ENCODE results near the gene KRT73.
A peak's percentile ranks its signal among the peaks of the same experiment; 100 is the strongest.

KRT73 gene

DNA sequence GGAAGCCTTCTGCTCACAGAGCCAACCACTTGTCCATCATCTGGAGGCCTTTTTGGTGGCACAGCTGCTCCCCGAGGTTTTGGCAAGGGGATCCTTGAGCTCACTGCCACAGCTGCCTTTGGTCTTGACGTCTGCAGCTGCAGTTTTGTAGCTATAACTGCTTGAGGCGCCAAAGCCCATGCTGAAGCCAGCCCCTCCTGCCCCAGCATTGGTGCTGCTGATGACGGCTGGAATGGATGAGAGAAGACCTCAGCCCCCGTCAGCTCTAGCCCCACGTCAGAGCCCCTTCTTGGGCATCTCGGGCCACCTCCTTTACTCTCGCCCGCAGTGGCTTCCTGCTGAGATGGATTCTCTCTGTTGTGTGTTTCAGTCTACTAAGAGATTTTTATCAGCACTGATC, 32.4 kb downstream of the KRT73 start:
- TF ChIP-seq CTCF (IDR thresholded peaks at IDR 0.05; ENCODE audit: low read depth, low read length, missing control alignments) = no peak
- no peak for DNase-seq (ENCODE audit: extremely low read depth, low read depth)

DNA sequence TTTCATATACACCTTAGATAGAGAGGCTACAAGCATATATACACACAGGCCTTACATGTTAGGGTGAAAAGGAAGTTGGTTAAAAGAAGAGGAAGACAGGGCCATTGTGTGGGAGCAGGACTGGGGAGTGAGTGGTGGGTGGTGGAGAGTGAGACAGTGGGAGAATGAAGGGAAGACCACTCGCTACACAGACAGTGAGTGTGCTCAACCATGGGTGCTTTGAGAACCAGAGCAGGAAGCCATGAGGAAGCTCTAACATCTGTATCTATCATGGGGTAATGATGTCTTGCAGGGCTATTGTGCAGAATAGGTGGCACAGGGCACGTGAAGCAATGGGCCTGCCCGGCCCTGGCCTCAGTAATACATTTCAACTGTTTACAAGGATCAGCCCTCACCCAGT, 33.3 kb downstream of the KRT73 start:
- H3K4me3 ChIP-seq (replicated peaks; ENCODE audit: low read depth, low read length) = no peak overlapping the region
- no peak for DNase-seq (ENCODE audit: extremely low read depth, low read depth)
- TF ChIP-seq CTCF (IDR thresholded peaks at IDR 0.05; ENCODE audit: low read depth, low read length, missing control alignments) = no peak

More for the DNA sequence above, 32.4 kb downstream of the KRT73 start:
- H3K4me3 ChIP-seq (replicated peaks; ENCODE audit: low read depth, low read length) = no peak overlapping the region

- DNase-seq (ENCODE audit: extremely low read depth, low read depth) = no peak
- TF ChIP-seq CTCF (IDR thresholded peaks at IDR 0.05; ENCODE audit: low read depth, low read length, missing control alignments) = no peak
Observed at GRCh38 chr12:52584156-52584682, 34.1 kb downstream of the KRT73 start.

DNA sequence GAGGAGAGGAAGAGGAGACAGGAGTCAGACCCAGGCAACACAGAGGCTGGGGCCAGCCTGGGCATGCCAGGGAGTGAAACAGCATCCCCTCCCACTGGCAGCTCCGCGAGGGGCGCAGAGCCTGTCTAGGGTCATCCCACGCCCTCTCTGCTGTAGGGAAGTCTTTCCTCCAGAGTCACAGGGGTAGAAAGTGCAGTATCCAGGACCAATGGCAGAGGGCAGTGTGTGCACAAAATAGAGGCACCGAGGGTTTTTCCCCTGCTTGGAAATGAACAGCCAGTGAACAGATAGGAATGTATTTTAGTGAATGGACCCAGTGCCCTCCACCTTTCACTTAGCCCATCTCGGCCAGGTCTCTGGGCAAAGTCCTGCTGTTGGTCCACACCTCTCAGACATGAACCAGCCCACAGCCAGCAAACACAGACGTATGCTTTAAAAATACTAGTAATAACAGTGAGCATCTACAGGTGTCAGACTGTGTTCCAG, 35.3 kb downstream of the KRT73 start:
- TF ChIP-seq CTCF (IDR thresholded peaks at IDR 0.05; ENCODE audit: low read depth, low read length, missing control alignments) = peak; percentile 67
- no peak overlapping the region for H3K4me3 ChIP-seq (replicated peaks; ENCODE audit: low read depth, low read length)
- DNase-seq (ENCODE audit: extremely low read depth, low read depth) = peak; percentile 35

More at GRCh38 chr12:52584156-52584682, 34.1 kb downstream of the KRT73 start:
- H3K4me3 ChIP-seq (replicated peaks; ENCODE audit: low read depth, low read length) = no peak overlapping the region

GRCh38 chr12:52582486-52582885, 35.9 kb downstream of the KRT73 start:
- no peak overlapping the region for H3K4me3 ChIP-seq (replicated peaks; ENCODE audit: low read depth, low read length)
- no peak for DNase-seq (ENCODE audit: extremely low read depth, low read depth)
- no peak for TF ChIP-seq CTCF (IDR thresholded peaks at IDR 0.05; ENCODE audit: low read depth, low read length, missing control alignments)

DNA sequence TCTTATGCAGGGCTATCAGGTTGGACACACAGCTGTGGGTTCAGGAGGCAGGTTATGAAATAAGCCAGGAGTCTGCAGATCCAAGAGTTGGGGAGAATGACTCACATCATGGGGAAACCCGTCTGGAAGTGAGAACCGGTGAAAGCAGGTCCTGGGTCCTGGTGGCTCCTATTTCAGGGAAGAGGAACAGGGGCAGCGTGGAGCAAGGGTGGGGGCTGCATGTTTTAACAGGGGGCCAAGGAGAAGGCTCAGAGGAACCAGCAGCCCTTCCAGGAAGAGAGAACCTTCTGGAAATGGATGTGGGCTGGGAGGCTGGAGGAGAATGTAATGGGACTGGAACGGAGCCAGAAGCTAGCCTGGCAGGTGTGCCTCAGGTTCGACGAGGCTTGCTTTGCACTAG, 36.9 kb downstream of the KRT73 start:
- H3K4me3 ChIP-seq (replicated peaks; ENCODE audit: low read depth, low read length) = no peak overlapping the region
- no peak for DNase-seq (ENCODE audit: extremely low read depth, low read depth)
- no peak for TF ChIP-seq CTCF (IDR thresholded peaks at IDR 0.05; ENCODE audit: low read depth, low read length, missing control alignments)

- no peak for DNase-seq (ENCODE audit: extremely low read depth, low read depth)
- no peak for TF ChIP-seq CTCF (IDR thresholded peaks at IDR 0.05; ENCODE audit: low read depth, low read length, missing control alignments)
Observed at GRCh38 chr12:52581066-52581465, 37.3 kb downstream of the KRT73 start.

More at GRCh38 chr12:52581066-52581465, 37.3 kb downstream of the KRT73 start:
- H3K4me3 ChIP-seq (replicated peaks; ENCODE audit: low read depth, low read length) = no peak overlapping the region
